Right cardiac atrium (tissue), 5 donors: ENCODE results near the gene BRD1. TPM values are rescaled to one million over a fixed set of nuclear protein-coding genes. Genes with fewer than 3 reads are reported as not detected.
A peak's percentile ranks its signal among the peaks of the same experiment; 100 is the strongest.

Source experiments
- ATAC-seq, 2 donors: fragments of 200-7000 bp; cut with Tn5 transposase; one replicate each; pipeline versions ENCODE4 v1.8.0 to v1.9.1; 2020; ENCODE audit warnings: moderate library complexity in 2 of 2, mild to moderate bottlenecking in 1 of 2
- DNase-seq, 3 donors: peaks; one replicate each; pipeline ENCODE4 v3.0.0-alpha.2; 2020
- H3K27ac ChIP-seq: one replicate; pipeline ENCODE4 v1.5.1; 2013; ENCODE audit warnings: mild to moderate bottlenecking, low read length, control low read depth, moderate library complexity
- H3K27me3 ChIP-seq: one replicate; pipeline ENCODE4 v1.6.1; 2013; ENCODE audit not compliant: control insufficient read depth, insufficient read depth
- H3K4me1 ChIP-seq: one replicate; pipeline ENCODE4 v1.6.1; 2013; ENCODE audit warnings: low read length; ENCODE audit not compliant: control insufficient read depth, insufficient read depth
- H3K4me3 ChIP-seq: one replicate; pipeline ENCODE4 v1.5.1; 2013; ENCODE audit warnings: low read length, control low read depth
- H3K9me3 ChIP-seq: one replicate; pipeline ENCODE4 v1.6.1; 2013; ENCODE audit warnings: low read length; ENCODE audit not compliant: control insufficient read depth
- WGBS: extraction: QIAGEN DNeasy Blood & Tissue Kit; methylation state at CpG from one replicate; pipeline ENCODE4 v1.1.7; 2013; 5-methylcytosine and 5-hydroxymethylcytosine counted together
- intact Hi-C, 4 donors: fragments of 100-400 bp; cut with DNase I; formaldehyde crosslinking; loops; one replicate each; pipeline versions ENCODE4 v1.11.0 to v1.14.0; 2022 to 2023
- polyA plus RNA-seq: library from polyadenylated mRNA; stranded (reverse); fragments of 200-250 nt; gene quantifications from one replicate; pipeline ENCODE4 v1.2.3, GENCODE V29; 2013
- total RNA-seq, 4 donors: library from RNA; stranded (reverse); fragmentation: NEBNext Ultra II Directional; extraction: Animal tissue kit (Norgen Biotek cat#: 25700); gene quantifications; one replicate each; pipeline ENCODE4 v1.2.1, GENCODE V29; 2021
- donor health status: healthy with polysubstance abuse.
- donor health status: DM: no; HTN: yes; CAD: no.
- donor health status: DM: no; HTN: no; CAD: no.
- donor health status: DM: no; HTN: yes; CAD: no; lungs with severe emphysema.
- donor health status: DM: yes; HTN: yes; CAD: no.

The BRD1 gene
- total and polyA plus RNA-seq, 5 donors: 16.3 to 19.4 (median 18.2) TPM

DNA sequence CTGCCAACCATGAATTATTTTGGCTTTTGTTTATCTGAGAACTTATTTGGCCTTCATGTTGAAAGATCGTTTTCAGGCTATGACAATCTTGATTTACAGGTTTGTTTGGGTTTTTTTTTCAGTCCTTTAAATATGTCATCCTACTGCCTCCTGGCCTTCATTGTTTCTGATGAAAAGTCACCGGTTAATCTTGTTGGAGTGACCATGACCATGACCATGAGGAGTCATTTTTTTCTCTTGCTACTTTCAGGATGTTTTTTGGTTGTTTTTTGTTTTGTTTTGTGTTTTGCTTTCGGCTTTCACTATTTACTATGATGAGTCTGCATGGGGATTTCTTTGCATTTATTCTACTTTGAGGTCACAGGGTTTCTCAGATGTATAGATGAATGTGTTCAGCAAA lies 81.6 kb downstream of the BRD1 start:
- no peaks in the 10 kb centered on the region for H3K4me1 ChIP-seq
- no peak overlapping the region for H3K4me3 ChIP-seq
- no peak overlapping the region for H3K27ac ChIP-seq
- no peaks in the 10 kb centered on the region for H3K27me3 ChIP-seq
- intact Hi-C loops: no loop called here
- no peak for ATAC-seq
- 71% methylated on average over 3 of the region's 3 CpGs for WGBS
- DNase-seq: no peak
- no peaks in the 10 kb centered on the region for H3K9me3 ChIP-seq

DNA sequence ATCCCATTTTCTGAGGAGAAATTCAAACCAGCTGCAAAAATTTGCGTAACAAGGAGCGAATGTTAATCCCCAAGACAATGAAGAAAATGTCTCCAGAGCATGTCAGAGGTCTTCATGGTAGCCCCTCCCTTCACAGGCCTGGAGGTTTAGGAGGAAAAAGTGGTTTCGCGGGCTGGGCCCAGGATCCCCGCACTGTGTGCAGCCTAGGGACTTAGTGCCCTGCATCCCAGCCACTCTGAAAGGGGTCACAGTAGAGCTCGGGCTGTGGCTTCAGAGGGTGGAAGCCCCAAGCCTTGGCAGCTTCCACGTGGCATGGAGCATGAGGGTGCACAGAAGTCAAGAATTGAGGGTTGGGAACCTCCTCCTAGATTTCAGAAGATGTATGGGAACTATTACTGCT lies 87.4 kb downstream of the BRD1 start:
- Histone ChIP-seq H3K9me3 (no peaks in the 10 kb centered on the region), H3K27ac (no peak overlapping the region), H3K27me3 (no peaks in the 10 kb centered on the region), H3K4me3 (no peak overlapping the region), H3K4me1 (no peaks in the 10 kb centered on the region)
- 66% methylated on average over 7 of the region's 7 CpGs for WGBS
- intact Hi-C loops: no loop called here
- ATAC-seq (no peak), DNase-seq (no peak)

DNA sequence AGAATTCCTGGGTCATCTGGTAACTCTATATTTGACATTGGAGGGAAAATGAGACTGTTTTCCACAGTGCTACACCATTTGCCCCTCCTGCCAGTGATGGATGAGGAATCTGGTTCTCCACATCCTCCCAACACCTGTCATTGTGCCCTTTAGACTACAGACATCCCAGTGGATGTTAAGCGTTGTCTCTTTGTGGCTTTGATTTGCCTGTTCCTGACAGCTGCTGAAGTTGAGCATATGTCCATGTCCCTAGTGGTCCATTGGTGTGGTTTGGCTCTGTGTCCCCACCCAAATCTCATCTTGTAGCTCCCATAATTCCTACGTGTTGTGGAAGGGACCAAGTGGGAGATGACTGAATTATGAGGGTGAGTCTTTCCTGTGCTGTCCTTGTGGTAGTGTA lies 88.5 kb downstream of the BRD1 start:
- ATAC-seq (no peak), DNase-seq (no peak)
- intact Hi-C loops: no loop called here
- 69% methylated on average over 2 of the region's 2 CpGs for WGBS
- Histone ChIP-seq H3K9me3 (no peaks in the 10 kb centered on the region), H3K4me3 (no peak overlapping the region), H3K4me1 (no peaks in the 10 kb centered on the region), H3K27ac (no peak overlapping the region), H3K27me3 (no peaks in the 10 kb centered on the region)

DNA sequence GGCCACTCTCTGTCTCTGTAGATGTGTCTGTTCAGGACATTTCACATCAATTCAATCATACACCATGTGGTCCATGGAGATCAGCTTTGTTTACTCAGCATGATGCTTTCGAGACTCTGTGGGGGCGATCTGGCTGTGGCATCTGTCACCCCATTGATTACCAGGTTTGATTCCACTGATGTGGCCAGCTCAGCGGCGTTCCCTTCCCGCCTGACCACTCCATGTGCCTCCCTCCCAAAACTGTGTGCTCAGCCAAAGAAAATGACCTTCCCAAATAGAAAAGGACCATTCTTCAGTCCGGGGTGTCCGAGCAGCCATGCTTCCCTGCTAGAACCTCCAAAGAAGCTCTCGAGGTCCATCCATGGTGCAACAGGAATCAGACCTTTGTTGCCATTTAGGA lies 89.1 kb downstream of the BRD1 start:
- DNase-seq: no peak
- no peak overlapping the region for H3K4me3 ChIP-seq
- H3K27me3 ChIP-seq: no peaks in the 10 kb centered on the region
- H3K9me3 ChIP-seq: no peaks in the 10 kb centered on the region
- H3K4me1 ChIP-seq: no peaks in the 10 kb centered on the region
- no peak for ATAC-seq
- H3K27ac ChIP-seq: no peak overlapping the region
- intact Hi-C loops: no loop called here
- WGBS: 76% methylated on average over 8 of the region's 8 CpGs

DNA sequence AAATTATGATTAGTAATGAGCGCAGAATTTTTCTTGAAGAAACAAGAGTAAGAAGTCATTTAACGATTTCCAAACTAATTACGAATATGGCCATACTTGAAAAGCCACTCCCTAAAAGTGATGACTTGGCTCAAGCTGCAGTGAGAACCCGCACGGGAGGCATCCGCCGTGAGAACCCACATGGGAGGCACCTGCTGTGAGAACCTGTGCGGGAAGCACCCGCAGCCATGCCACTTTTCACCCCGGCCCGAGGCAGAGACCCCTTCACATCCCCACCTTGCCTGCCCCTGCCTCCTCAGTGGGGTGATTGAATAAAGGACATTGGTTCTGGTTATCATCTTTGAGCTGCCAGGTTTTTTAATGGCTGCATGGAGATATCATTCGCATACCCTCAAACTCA lies 89.7 kb downstream of the BRD1 start:
- no peaks in the 10 kb centered on the region for H3K27me3 ChIP-seq
- DNase-seq: peak in 2 of 3 donors; percentile 24 to 31
- WGBS: 90% methylated on average over 12 of the region's 12 CpGs

DNA sequence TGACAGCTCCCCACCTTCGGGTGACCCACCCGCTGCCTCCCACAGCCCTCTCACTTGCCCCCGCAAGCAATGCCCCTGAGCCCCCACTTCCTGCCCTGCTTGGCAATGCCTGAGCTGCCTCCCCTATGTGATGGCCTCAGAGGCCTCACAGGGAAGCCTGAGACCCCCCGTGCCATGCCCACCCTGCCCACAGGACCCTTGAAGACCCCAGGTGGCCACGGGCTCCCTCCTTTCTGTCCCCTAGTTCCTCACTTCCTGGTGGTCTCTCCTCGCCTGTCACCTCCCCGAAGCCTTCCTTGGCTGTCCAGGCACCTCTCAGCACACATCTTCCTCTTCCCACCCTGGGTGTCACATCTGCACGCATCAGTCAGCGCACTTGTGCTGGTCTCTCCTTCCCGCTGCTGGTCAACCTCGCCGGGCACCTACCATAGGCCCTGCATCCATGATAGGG lies 90.5 kb downstream of the BRD1 start:
- Histone ChIP-seq H3K4me3 (no peak overlapping the region), H3K27ac (no peak overlapping the region), H3K9me3 (no peaks in the 10 kb centered on the region), H3K27me3 (no peaks in the 10 kb centered on the region), H3K4me1 (no peaks in the 10 kb centered on the region)
- DNase-seq (peak in 1 of 3 donors; percentile 30), ATAC-seq (no peak)
- intact Hi-C loops: no loop called here
- 82% methylated on average over 12 of the region's 12 CpGs for WGBS

More for the DNA sequence above, 89.7 kb downstream of the BRD1 start:
- no peaks in the 10 kb centered on the region for H3K4me1 ChIP-seq
- no peak overlapping the region for H3K27ac ChIP-seq
- H3K4me3 ChIP-seq: no peak overlapping the region
- intact Hi-C loops: no loop called here
- no peak for ATAC-seq
- no peaks in the 10 kb centered on the region for H3K9me3 ChIP-seq

DNA sequence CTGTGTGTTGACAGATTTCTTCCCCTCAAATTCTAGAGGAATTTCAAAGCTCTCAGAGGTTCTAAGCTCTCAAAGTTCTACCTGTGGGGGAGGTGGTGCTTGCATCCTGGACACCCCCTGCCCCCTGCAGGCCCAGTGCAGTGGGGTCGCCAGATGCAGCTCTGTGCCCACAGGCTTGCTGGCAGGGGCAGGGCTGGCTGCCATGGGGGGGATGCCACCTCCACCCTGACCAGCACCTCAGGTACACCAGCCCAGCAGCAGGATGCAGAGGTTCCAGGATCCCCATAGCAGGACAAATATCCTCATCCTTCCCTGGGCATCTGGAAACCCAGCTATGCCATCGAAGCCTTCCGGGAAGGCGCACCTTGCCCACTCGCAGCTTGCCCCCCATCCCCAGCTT lies 91.1 kb downstream of the BRD1 start:
- ATAC-seq (no peak), DNase-seq (no peak)
- no peak overlapping the region for H3K27ac ChIP-seq
- H3K9me3 ChIP-seq: no peaks in the 10 kb centered on the region
- intact Hi-C loops: no loop called here
- H3K4me1 ChIP-seq: no peaks in the 10 kb centered on the region
- H3K4me3 ChIP-seq: no peak overlapping the region
- no peaks in the 10 kb centered on the region for H3K27me3 ChIP-seq
- WGBS: 83% methylated on average over 5 of the region's 5 CpGs

DNA sequence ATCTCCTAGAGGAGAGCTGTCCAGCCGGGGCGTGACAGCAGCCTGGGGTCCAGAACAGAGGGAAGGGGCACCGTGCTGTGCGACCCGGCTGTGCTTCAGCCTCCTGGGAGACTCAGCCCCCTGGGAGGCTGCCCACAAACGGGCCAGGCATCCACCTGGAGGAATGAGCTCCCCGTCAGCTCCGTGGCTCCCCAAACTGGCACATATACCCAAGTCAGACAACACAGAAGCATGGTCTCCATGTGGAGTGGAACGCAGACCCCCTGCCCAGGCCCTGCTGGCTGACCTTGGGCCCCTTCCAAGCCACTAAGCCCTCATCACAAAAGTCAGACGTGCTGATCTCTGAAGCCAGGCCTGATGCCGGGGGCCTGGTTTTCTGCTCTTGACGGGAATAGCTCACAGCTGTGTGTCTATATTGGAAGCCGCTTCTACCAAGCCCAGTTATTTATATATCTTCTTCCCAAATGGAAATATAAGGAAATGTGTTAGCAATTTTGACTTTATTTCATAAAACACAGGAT lies 91.7 kb downstream of the BRD1 start:
- H3K9me3 ChIP-seq: no peaks in the 10 kb centered on the region
- H3K27me3 ChIP-seq: no peaks in the 10 kb centered on the region
- H3K4me3 ChIP-seq: no peak overlapping the region
- H3K4me1 ChIP-seq: no peaks in the 10 kb centered on the region
- no peak for DNase-seq
- intact Hi-C loops: no loop called here
- no peak for ATAC-seq
- no peak overlapping the region for H3K27ac ChIP-seq
- WGBS: 61% methylated on average over 13 of the region's 13 CpGs

DNA sequence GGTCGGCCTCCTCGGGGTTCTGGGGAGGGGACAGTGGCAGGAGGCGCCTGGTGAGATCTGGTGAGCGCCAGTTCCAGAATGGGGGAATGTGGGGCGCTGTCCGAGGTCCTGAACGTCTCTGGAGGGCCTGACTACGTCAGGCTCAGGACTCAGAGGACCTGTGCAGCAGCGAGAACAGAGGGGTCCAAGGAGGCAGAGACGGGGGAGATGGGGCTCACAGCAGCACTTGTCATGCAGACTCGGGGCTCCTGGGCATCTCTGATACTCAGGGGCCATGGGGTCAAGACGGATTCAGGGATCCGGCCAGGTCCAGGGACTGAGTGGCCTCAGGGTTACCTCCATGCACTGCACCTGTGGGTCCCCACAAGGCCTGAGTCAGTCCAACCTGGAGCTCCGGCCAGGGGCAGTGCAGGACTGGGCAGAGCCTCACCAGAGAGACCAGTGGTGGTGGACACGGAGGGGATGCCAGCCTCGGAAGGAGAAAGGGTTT lies 92.2 kb downstream of the BRD1 start:
- H3K27me3 ChIP-seq: no peaks in the 10 kb centered on the region
- ATAC-seq (peak in 1 of 2 donors; percentile 39), DNase-seq (no peak)
- H3K4me3 ChIP-seq: no peak overlapping the region
- no peaks in the 10 kb centered on the region for H3K4me1 ChIP-seq
- no peak overlapping the region for H3K27ac ChIP-seq
- WGBS: 25% methylated on average over 16 of the region's 16 CpGs
- intact Hi-C loops: no loop called here
- H3K9me3 ChIP-seq: no peaks in the 10 kb centered on the region

DNA sequence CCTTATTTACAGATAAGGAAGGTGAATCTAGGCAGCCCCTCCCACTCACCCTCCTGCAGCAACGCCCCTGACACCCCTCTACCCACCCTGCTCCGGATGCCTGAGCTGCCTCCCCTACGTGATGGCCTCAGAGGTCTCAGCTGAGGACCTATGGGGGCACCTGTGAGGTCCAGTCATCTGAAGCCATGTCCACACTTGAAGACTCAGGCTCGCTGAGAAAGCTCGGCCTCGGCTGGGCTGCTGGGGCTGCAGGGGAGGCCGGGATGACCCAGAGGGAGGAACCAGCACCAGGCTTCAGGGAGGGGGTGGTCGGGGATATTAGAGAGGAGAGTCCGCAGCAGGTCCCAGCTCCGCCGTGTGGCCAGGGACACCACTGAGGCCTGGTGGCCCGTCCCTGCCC lies 92.8 kb downstream of the BRD1 start:
- Histone ChIP-seq H3K9me3 (no peaks in the 10 kb centered on the region), H3K4me1 (no peaks in the 10 kb centered on the region), H3K4me3 (no peak overlapping the region), H3K27ac (no peak overlapping the region), H3K27me3 (no peaks in the 10 kb centered on the region)
- ATAC-seq (no peak), DNase-seq (no peak)
- intact Hi-C loops: no loop called here
- 84% methylated on average over 12 of the region's 12 CpGs for WGBS

DNA sequence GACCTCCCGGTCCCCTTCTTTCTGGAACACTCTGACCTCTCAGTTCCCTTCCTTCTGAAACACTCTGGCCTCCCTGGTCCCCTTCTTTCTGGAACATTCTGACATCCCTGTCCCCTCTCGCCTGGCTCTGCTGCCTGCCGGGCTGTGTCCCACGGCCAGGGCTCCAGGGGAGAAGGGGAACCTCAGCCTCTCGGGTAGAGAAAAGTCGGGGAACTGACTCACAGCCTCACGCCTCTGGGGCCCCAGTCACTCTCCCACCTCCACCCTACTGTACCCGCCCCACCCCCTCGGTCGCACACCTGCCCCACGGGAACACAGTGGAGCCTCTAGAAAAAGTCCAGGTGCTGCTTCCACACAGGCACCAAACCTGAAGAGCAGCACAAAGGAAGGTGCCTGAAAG lies 93.3 kb downstream of the BRD1 start:
- DNase-seq: no peak
- no peak overlapping the region for H3K27ac ChIP-seq
- H3K4me1 ChIP-seq: no peaks in the 10 kb centered on the region
- no peak for ATAC-seq
- 81% methylated on average over 11 of the region's 11 CpGs for WGBS
- intact Hi-C loops: no loop called here
- H3K9me3 ChIP-seq: no peaks in the 10 kb centered on the region
- H3K4me3 ChIP-seq: no peak overlapping the region
- no peaks in the 10 kb centered on the region for H3K27me3 ChIP-seq

DNA sequence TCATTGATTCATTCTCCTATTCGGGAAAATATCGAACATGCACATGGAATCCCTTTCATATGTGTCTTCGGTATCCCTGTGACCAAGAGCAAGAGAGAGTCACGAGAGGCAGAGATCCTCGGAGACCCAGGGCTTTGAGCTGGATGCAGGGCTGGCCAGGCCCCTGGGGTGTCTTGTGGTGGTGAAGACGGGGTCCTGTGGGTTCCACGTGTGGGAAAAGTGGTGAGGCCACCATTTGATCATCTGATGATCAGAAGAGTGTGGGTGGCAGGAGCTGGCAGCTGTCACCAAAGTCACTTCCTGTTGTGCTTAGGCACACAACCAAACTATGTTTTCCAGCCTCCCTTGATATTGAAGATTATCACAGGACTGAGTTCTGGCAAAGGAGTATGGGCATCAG lies 94.0 kb downstream of the BRD1 start:
- no peak overlapping the region for H3K4me3 ChIP-seq
- 83% methylated on average over 7 of the region's 7 CpGs for WGBS
- DNase-seq (no peak), ATAC-seq (no peak)
- no peaks in the 10 kb centered on the region for H3K9me3 ChIP-seq
- no peaks in the 10 kb centered on the region for H3K4me1 ChIP-seq
- intact Hi-C loops: no loop called here
- no peaks in the 10 kb centered on the region for H3K27me3 ChIP-seq
- H3K27ac ChIP-seq: no peak overlapping the region
